Hepatocyte (in vitro differentiated cells): ENCODE results near the gene SEC14L2.

Experiments used
- EZH2 ChIP-seq: fragments of 200-600 bp; sonication (generic); IDR thresholded peaks from 2 replicates; pipeline ENCODE4 v1.6.1; 2016; ENCODE audit warnings: antibody characterized with exemption, mild to moderate bottlenecking, borderline replicate concordance
- TF ChIP-seq, protein P1 (sequence below): fragments of 200-600 bp; sonication (generic); IDR thresholded peaks from 2 replicates; pipeline ENCODE4 v1.5.1; 2016; ENCODE audit warnings: antibody characterized with exemption, mild to moderate bottlenecking; ENCODE audit not compliant: poor library complexity

DNA sequence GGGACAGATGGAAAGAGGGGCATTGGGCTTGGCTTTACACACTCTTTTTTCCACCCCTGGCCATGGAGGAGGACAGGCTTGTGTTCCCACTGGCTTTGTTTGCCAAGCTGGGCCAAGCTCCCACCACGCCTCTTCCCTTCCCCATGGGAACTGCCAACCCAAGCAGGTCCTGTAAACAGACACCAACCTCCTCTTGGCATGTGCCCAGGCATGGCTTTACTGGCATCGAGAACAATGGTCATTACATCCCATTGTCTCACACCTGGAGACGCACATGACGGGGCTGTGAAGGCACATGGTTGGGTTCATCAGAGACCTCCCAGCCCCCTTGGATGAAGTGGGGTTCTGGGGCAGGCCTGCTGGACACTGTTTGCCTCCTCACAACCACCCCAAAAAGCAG lies 63.3 kb downstream of the SEC14L2 start:
- TF ChIP-seq, protein P1, sequence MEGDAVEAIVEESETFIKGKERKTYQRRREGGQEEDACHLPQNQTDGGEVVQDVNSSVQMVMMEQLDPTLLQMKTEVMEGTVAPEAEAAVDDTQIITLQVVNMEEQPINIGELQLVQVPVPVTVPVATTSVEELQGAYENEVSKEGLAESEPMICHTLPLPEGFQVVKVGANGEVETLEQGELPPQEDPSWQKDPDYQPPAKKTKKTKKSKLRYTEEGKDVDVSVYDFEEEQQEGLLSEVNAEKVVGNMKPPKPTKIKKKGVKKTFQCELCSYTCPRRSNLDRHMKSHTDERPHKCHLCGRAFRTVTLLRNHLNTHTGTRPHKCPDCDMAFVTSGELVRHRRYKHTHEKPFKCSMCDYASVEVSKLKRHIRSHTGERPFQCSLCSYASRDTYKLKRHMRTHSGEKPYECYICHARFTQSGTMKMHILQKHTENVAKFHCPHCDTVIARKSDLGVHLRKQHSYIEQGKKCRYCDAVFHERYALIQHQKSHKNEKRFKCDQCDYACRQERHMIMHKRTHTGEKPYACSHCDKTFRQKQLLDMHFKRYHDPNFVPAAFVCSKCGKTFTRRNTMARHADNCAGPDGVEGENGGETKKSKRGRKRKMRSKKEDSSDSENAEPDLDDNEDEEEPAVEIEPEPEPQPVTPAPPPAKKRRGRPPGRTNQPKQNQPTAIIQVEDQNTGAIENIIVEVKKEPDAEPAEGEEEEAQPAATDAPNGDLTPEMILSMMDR: no peak
- no peak for TF ChIP-seq EZH2
